Heart left ventricle (tissue), 16 donors: ENCODE results near the gene TSHZ1. TPM values are rescaled to one million over a fixed set of nuclear protein-coding genes. Genes with fewer than 3 reads are reported as not detected.

Experiments used
- ATAC-seq, 4 donors: fragments of 200-7000 bp; cut with Tn5 transposase; one replicate each; pipeline ENCODE4 v1.9.1; 2020 to 2022; ENCODE audit warnings: moderate library complexity in 4 of 4, mild to moderate bottlenecking in 3 of 4, moderate number of reproducible peaks in 1 of 4
- DNase-seq, 5 donors: peaks; one replicate each; pipeline ENCODE4 v3.0.0-alpha.2; 2020
- H3K27ac ChIP-seq, 12 donors: fragments of 200-600 bp; sonication (generic) in 4 of 12; one replicate each; pipeline versions ENCODE4 v1.5.0 to v1.8.0; 2016 to 2022; ENCODE audit warnings: mild to moderate bottlenecking in 2 of 12
- H3K27me3 ChIP-seq, 9 donors: fragments of 200-600 bp; sonication (generic) in 2 of 9; one replicate each; pipeline versions ENCODE4 v1.5.1 to v1.8.0; 2016 to 2022; ENCODE audit warnings: mild to moderate bottlenecking in 3 of 9
- H3K36me3 ChIP-seq, 9 donors: fragments of 200-600 bp; sonication (generic) in 2 of 9; one replicate each; pipeline versions ENCODE4 v1.5.0 to v1.8.0; 2018 to 2022; ENCODE audit warnings: mild to moderate bottlenecking in 2 of 9
- H3K4me1 ChIP-seq, 12 donors: fragments of 200-600 bp; sonication (generic) in 4 of 12; one replicate each; pipeline versions ENCODE4 v1.5.0 to v1.8.0; 2016 to 2022; ENCODE audit warnings: mild to moderate bottlenecking in 3 of 12
- H3K4me3 ChIP-seq, 12 donors: fragments of 200-600 bp; sonication (generic) in 4 of 12; one replicate each; pipeline versions ENCODE4 v1.5.0 to v1.8.0; 2017 to 2022; ENCODE audit warnings: mild to moderate bottlenecking in 9 of 12, moderate library complexity in 4 of 12
- H3K9me3 ChIP-seq, 12 donors: fragments of 200-600 bp; sonication (generic) in 4 of 12; one replicate each; pipeline versions ENCODE4 v1.5.0 to v1.8.0; 2016 to 2022; ENCODE audit warnings: mild to moderate bottlenecking in 1 of 12
- POLR2A ChIP-seq, 2 donors: fragments of 450-650 bp; IDR thresholded peaks; one replicate each; pipeline ENCODE4 v1.6.1; 2017; ENCODE audit warnings: antibody characterized with exemption in 2 of 2, mild to moderate bottlenecking in 2 of 2, moderate library complexity in 2 of 2
- WGBS, 4 donors: extraction: QIAGEN DNeasy Blood & Tissue Kit in 2 of 4; methylation state at CpG; one replicate each; pipeline versions ENCODE4 v1.1.5 to v1.1.7; 2013 to 2018; 5-methylcytosine and 5-hydroxymethylcytosine counted together
- intact Hi-C, 10 donors: fragments of 100-400 bp; cut with DNase I; formaldehyde crosslinking; loops; one replicate each; pipeline versions ENCODE4 v1.11.1 to v1.14.2; 2022
- polyA plus RNA-seq, 2 donors: library from polyadenylated mRNA; stranded (reverse); fragments of 200-250 nt; gene quantifications; one replicate each; pipeline ENCODE4 v1.2.3, GENCODE V29; 2013
- total RNA-seq, 9 donors: library from RNA; depleted of rRNA in 2 of 9; stranded (reverse); fragments of >200 nt in 2 of 9; fragmentation: NEBNext Ultra II Directional in 3 of 9; extraction: Animal tissue kit (Norgen Biotek cat#: 25700) in 3 of 9; gene quantifications; one replicate each; pipeline versions ENCODE4 v1.1.0 to v1.2.4, GENCODE V29; 2016 to 2023
- TF ChIP-seq, protein P1 (sequence below), 12 donors: fragments of 200-600 bp; sonication (generic) in 4 of 12; IDR thresholded peaks; one replicate each; pipeline versions ENCODE4 v1.5.0 to v1.8.0; 2018 to 2022; ENCODE audit warnings: antibody characterized with exemption in 12 of 12, mild to moderate bottlenecking in 5 of 12
- donor health status: ischemic (EF 13 %, LVEDD 7.1; RV severe dilation, severe dysfunction).
- donor health status: healthy with polysubstance abuse.
- donor health status: DM: no; HTN: yes; CAD: no.
- donor health status: DM: no; HTN: no; CAD: no.
- donor health status: ischemic (EF 25% LVEDD 6.9; RV normal size, moderate dysfunction).
- donor health status: ischemic (EF 25% LVEDD 5.7; RV mildly dilated, moderate dysfunction).
- donor health status: healthy.
- donor health status: DM: yes; HTN: yes; CAD: no.
- donor health status: ischemic (EF 35%, LVEDD 5.7; RV mildly dilated, moderate dysfunction).
- donor health status: nonischemic (EF 11% LVEDD 7.7; RV severe dilation, severe dysfunction).
- donor health status: DM: yes; HTN: yes; CAD: no.
- donor health status: PGD.
- donor health status: ischemic (EF 29% LVEDD 5.4; RV normal size, mild dysfunction).
- donor health status: nonischemic (EF 23%, LVEDD 6.1; RV moderate dilation, normal function).

TSHZ1 gene
- total and polyA plus RNA-seq, 11 donors, result 7.5 to 27.9 (median 19.2) TPM

DNA sequence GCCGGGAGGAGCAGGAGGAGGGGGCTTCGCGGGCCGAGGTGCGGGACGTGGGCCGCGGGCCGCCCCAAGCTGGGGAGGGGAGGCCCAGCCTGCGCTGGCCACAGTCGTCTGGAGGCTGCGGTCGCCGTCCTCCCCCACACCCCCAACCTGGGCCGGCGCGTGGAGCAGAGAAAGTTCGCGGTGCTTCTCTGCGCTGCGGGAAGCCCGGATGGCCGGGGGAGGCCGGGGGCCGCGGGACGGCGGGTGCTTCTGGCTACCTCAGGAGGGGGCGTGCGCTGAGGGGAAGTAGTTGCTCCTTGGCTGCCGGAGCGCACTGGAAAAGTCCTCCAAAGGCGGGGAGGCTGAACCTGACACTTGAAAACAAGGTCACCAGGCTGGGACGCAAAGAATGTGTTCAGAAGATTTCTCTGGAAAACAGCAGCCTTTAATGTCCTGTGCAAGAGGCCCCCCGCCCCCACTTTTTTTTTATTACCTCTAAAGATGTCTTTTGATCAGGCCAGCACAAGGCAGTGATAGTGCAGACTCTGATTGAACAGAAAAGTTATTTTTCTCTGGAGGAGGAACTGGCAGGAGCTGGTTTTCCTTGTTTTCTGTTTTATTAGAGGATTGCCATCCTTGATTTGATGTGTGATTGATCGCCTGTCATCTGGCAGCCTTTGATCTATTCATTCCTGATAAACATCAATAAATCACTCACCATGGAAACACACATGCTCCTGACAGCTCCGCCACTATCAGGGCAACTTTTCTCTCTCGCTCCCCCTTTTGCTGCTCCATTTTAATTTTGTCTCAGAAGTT is 1.6 kb downstream of the TSHZ1 start:
- 2 to 3% (median 2%) methylated on average over 18 to 38 of the region's 38 CpGs for WGBS, 4 donors
- Histone ChIP-seq H3K27me3 (no peaks in the 10 kb centered on the region), H3K9me3 (no peaks in the 10 kb centered on the region), H3K36me3 (no peaks in the 10 kb centered on the region), H3K4me1 (peaks cover 7 to 61% (median 46%) of the 10 kb centered on the region in 12 donors), H3K4me3 (peak overlapping the region; percentile 63 to 95 (median 84)), H3K27ac (peak overlapping the region; percentile 76 to 91 (median 90))
- DNase-seq, result peak; percentile 63 to 76 (median 65)
- TF ChIP-seq POLR2A (IDR thresholded peaks at IDR 0.05), result peak in 1 of 2 donors; percentile 10
- TF ChIP-seq, protein P1, sequence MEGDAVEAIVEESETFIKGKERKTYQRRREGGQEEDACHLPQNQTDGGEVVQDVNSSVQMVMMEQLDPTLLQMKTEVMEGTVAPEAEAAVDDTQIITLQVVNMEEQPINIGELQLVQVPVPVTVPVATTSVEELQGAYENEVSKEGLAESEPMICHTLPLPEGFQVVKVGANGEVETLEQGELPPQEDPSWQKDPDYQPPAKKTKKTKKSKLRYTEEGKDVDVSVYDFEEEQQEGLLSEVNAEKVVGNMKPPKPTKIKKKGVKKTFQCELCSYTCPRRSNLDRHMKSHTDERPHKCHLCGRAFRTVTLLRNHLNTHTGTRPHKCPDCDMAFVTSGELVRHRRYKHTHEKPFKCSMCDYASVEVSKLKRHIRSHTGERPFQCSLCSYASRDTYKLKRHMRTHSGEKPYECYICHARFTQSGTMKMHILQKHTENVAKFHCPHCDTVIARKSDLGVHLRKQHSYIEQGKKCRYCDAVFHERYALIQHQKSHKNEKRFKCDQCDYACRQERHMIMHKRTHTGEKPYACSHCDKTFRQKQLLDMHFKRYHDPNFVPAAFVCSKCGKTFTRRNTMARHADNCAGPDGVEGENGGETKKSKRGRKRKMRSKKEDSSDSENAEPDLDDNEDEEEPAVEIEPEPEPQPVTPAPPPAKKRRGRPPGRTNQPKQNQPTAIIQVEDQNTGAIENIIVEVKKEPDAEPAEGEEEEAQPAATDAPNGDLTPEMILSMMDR (IDR thresholded peaks at IDR 0.05), result no peak
- ATAC-seq, result no peak
- intact Hi-C loops, result loop anchor here in 4 of 10 donors (2.0 to 10.0 kb wide), 4 partner anchors 35 to 245 kb away; no protein-coding TSS in a partner anchor

DNA sequence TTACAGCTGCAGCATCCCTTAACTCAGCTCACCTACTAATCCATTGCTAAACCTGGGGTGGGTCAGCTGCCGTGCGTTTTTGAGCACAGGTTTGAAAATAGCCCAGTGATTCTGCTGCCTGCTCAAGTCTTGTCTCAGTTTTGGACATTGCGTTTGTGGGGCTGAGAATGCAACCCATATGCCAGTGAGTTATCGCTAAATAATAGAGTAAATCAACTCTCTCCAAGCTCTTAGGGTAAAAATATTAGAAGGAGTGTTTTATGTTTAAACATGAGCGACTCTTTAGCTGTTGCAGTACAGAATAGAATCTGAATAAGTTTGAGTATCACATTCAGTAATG is 2.1 kb downstream of the TSHZ1 start:
- peak overlapping the region in 11 of 12 donors; percentile 63 to 95 (median 85) for H3K4me3 ChIP-seq
- no peaks in the 10 kb centered on the region for H3K9me3 ChIP-seq
- 23 to 26% (median 24%) methylated on average over 5 of the region's 5 CpGs for WGBS, 4 donors
- H3K27ac ChIP-seq, result peak overlapping the region; percentile 76 to 91 (median 90)
- intact Hi-C loops, result loop anchor here in 3 of 10 donors (1.0 to 10.0 kb wide), 4 partner anchors 15 to 245 kb away; no protein-coding TSS in a partner anchor
- H3K27me3 ChIP-seq, result no peaks in the 10 kb centered on the region
- DNase-seq (no peak), ATAC-seq (no peak)
- TF ChIP-seq, protein P1 (IDR thresholded peaks at IDR 0.05), result no peak
- TF ChIP-seq POLR2A (IDR thresholded peaks at IDR 0.05), result no peak
- H3K4me1 ChIP-seq, result peaks cover 7 to 61% (median 47%) of the 10 kb centered on the region in 12 donors
- H3K36me3 ChIP-seq, result no peaks in the 10 kb centered on the region

DNA sequence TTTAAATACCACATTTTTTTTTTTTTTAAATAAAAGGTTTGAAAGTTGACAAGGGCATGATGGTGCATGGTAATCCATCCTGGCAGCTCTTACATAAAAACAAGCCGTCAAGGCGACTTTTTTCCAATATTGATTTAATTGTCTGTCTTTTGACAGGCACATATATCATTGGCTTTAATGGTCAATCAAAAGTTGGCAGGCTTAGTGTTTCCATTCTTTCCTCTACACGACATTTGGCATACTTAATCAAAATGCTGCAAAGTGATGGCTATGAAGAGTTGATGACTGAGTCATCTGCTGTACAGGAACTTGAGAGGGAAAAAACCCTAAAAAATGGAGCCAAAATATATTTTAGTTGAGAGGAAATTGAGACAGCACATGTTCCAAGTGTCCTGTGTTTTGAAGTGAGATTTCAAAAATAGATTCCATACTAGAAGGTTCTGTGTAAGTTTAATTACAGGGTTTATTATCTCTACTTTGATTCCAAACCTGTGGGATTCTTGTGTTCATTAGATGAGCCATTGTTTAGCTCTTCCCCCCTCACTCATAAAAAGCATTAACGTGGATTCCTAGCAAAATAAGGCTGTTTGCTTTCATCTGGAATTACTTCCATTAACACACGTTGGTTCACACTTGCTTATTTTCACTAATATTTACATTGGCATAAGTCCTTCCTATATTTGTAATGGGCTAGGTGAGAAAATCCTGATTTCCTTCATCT is 3.2 kb downstream of the TSHZ1 start:
- H3K4me3 ChIP-seq, result peak overlapping the region in 8 of 12 donors; percentile 76 to 95 (median 84)
- intact Hi-C loops, result loop anchor here in 3 of 10 donors (1.0 to 10.0 kb wide), 4 partner anchors 14 to 244 kb away; no protein-coding TSS in a partner anchor
- H3K4me1 ChIP-seq, result peaks cover 12 to 72% (median 56%) of the 10 kb centered on the region in 12 donors
- ATAC-seq (no peak), DNase-seq (no peak)
- 38 to 49% (median 40%) methylated on average over 5 of the region's 5 CpGs for WGBS, 4 donors
- H3K36me3 ChIP-seq, result no peaks in the 10 kb centered on the region
- no peaks in the 10 kb centered on the region for H3K27me3 ChIP-seq
- peak overlapping the region in 11 of 12 donors; percentile 9 to 91 (median 90) for H3K27ac ChIP-seq
- TF ChIP-seq, protein P1 (IDR thresholded peaks at IDR 0.05), result no peak
- H3K9me3 ChIP-seq, result no peaks in the 10 kb centered on the region

DNA sequence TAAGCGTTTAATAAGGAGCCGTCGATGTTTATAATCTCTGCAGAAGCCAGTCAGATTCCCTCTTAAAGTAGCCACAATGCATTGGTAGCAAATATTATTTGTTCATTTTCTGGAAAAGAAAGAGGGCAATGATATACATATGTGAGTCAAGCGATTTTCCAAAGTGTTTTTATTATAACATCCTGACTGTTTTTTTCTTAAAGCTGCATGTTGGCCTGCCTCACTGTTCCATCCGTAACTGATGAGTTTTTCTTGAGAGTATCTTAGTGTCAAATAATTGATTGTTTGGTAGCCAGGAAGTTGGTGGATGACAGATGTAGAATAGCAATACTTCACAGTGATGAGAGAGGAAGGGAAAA is 3.7 kb downstream of the TSHZ1 start:
- no peaks in the 10 kb centered on the region for H3K9me3 ChIP-seq
- no peaks in the 10 kb centered on the region for H3K27me3 ChIP-seq
- H3K4me3 ChIP-seq, result peak overlapping the region in 4 of 12 donors; percentile 76 to 95 (median 86)
- peaks cover 12 to 76% (median 61%) of the 10 kb centered on the region in 12 donors for H3K4me1 ChIP-seq
- no peak for ATAC-seq
- DNase-seq, result no peak
- WGBS, 4 donors, result 56 to 66% (median 62%) methylated on average over 5 of the region's 5 CpGs
- intact Hi-C loops, result loop anchor here in 3 of 10 donors (5.0 to 10.0 kb wide), 3 partner anchors 33 to 243 kb away; no protein-coding TSS in a partner anchor
- H3K27ac ChIP-seq, result peak overlapping the region in 10 of 12 donors; percentile 9 to 91 (median 90)
- TF ChIP-seq, protein P1 (IDR thresholded peaks at IDR 0.05), result no peak
- no peak for TF ChIP-seq POLR2A (IDR thresholded peaks at IDR 0.05)
- no peaks in the 10 kb centered on the region for H3K36me3 ChIP-seq
